GM04504 (cell line): ENCODE measurements around the gene OR14C36.
"Not testable (repeated sequence)": the region's sequence is repeated elsewhere in the genome, so short reads cannot be mapped to it uniquely, and the experiment has no call there.

Experiments
- DNase-seq: peaks from one replicate; pipeline ENCODE4 v3.0.0-alpha.2; 2012; ENCODE audit warnings: low read depth

Gene OR14C36, protein sequence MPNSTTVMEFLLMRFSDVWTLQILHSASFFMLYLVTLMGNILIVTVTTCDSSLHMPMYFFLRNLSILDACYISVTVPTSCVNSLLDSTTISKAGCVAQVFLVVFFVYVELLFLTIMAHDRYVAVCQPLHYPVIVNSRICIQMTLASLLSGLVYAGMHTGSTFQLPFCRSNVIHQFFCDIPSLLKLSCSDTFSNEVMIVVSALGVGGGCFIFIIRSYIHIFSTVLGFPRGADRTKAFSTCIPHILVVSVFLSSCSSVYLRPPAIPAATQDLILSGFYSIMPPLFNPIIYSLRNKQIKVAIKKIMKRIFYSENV

DNA sequence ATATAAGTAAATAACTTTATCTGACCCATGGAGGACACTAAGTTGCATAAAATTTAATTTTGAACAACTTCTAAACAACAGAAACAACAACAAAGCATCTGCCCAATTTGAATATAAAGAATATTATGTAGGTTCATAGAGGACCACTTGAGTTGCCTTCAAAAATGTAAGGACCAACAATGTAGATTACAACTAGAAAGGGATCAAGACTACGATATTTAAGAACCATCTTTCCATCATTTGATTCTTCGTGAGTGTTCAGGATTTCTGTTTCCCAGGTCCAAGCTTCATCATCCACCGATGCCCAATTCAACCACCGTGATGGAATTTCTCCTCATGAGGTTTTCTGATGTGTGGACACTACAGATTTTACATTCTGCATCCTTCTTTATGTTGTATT is at the start of gene OR14C36:
Gene OR14C36, plus strand, starts transcription at position 301 of the 400 bp plus-strand sequence. Its CDS starts 0 bp downstream, at position 301.
- no peak for DNase-seq

DNA sequence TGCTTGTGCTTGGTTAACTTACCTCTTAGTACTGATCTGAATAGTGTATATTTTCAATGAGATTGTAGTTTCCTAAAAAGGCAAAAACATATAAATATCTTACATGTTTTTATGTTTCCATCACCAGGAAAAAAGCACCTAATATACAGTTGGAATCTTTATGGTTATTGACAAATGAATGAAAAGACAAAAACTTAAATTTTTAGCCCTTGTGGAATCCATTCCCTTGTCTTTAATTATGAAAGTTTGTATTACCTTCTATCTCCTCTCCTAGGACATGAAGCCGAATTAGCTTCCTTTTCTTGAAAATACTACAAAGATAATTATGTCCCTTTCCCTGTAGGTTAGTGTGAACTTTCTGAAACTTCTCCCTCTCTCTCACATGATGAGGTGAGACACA is 45.3 kb upstream of the OR14C36 start, which contains the start of gene OR2T12:
Gene OR2T12, minus strand, starts transcription at position 101 of the 400 bp plus-strand sequence. CDS start 7,846 bp downstream, outside the sequence.
- DNase-seq = no peak

DNA sequence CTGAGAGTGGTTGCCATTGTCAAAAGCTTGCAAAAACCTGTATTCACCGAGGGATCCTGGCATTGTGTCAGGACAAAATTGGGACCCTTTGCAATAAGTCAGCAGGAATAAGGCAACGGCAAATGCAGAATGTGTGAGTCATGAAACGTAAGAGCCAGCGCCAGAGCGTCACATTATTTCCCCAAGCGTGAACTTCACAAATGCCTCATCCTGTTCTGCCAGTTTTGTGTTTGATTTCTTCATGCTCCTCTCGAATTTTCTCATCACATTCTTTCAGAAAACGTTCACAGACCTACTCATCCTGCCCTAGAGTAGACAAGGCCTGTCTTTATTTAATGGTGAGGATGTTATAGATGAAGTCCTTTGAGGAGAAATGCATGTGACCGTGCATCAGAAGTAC is 42.9 kb upstream of the OR14C36 start:
- DNase-seq = not testable (repeated sequence)

DNA sequence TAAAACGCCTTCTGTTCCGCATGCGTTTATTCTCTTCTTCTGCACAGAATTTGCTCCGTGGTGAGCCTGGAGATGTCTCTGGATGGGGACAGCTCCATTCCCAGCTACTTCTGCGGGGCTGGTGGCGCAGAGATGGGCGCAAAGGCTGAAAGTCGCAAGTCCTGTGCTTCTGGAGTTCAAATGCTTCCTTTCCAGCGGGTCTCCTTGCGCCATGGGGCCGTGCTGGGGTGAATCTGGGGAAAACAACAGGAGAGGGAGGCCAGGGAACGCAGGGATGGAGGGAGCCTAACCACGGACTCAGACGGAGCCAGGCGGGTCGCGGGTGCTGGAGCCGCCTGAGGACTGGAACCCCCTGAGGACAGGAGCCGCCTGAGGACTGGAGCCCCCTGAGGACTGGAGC is 42.5 kb upstream of the OR14C36 start:
- DNase-seq = no peak

DNA sequence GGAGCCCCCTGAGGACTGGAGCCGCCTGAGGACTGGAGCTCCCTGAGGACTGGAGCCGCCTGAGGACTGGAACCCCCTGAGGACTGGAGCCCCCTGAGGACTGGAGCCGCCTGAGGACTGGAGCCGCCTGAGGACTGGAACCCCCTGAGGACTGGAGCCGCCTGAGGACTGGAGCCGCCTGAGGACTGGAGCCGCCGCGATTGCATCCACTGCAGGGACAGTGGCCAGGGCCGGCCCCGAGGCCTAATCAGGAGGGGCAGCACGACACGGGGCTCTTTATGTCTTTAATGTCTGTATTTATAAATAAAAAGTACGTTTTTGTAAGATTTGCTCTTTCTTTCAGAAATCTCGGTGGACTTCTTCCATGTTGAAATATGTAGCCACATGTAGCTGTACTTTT is 41.8 kb upstream of the OR14C36 start:
- not testable (repeated sequence) for DNase-seq

DNA sequence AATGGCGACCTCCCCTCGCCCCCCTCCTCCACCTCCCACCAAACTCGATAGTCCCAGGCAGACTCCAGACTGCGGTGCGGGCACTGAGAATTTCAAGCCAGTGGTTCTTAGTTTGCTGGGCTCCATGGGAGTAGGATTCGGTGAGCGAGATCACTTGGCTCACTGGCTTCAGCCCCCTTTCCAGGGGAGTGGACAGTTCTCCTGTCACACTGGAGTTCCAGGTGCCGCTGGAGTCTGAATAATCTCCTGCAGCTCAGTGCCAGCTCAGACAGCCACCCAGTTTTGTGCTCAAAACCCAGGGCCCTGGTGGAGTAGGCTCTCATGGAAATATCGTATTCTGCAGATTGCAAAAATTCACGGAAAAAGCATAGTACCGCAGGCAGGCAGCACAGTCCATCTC is 31.8 kb upstream of the OR14C36 start:
- DNase-seq = no peak

DNA sequence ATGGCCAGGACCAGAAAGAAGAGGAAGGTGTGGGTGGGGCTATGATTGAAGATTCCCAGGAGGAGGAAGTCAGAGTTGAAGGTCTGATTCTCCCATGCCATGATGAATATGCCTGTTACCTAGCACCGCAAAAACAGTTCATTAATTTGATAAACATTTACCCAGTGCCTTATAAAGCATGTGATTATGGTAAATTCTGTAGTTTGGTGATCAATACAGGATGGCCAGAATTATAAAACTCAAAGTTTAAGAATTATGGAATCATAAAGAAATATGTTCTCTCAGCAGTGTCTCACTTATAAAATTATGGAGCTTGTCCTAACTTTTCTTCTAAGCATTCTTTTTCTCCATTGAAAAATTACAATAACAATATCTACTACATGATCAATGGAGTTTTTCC is 24.1 kb upstream of the OR14C36 start, which contains the start of gene OR2M7:
Gene OR2M7, minus strand, starts transcription at position 101 of the 400 bp plus-strand sequence. Its CDS starts 0 bp downstream, at position 101.
- no peak for DNase-seq

DNA sequence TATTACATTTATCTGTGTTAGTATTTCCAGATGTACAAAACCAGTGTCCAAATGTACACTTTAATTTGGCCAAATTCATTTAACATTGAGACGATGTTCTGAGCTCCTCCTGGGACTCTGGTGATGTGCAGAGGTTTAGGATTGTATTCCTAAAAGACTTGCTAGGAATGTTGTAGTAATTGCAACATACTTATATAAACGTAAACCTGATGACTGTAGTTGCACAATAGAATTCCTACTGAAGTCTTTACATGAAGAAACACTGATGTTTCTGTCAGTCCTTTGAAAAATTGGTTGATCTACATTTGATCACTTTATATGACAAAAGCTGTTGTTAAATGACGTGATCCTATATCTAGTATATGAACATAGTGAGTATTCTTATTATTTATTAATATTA is 5.1 kb upstream of the OR14C36 start:
- DNase-seq = no peak

DNA sequence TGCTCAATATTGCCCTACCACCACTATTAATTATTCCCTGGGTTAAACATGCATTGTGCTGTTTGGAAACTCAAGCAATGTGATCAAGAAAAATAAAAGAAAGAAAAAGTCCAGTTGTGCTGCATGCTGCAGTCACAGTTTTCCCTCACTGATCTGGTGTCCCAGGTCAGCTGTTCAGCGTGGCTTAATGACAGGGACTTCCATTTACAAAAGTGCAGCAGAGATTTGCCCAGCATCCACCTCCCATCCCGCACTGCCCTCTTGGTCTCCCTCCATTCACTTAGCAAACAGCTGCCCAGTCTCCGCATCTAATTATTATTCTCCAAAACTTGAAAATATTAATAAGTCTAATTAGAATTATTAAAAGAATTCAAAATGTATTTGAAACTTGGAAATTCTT is 10.8 kb downstream of the OR14C36 start:
- DNase-seq = no peak

DNA sequence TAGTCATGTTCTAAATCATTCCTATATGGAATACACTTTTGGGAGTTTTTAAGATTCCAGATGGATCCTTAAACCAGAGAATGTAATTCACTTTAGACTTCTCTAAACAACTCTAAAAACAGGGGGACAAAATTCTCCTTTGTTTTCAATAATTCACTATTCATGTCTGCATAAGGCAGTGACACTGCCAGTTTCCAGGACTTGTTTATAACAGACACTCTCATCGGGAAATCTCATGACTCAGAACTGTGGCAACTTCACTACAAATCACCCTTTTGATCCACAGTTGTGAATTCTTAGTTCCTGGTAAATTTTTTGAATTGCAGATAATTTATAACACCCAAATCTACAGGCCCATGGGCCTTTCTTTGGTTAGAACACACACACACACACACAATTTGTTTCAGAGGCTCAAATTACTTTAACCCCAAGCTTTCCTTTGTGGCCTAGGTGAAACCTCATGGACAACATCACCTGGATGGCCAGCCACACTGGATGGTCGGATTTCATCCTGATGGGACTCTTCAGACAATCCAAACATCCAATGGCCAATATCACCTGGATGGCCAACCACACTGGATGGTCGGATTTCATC is 12.6 kb downstream of the OR14C36 start, which contains the start of gene OR2T4:
Gene OR2T4, plus strand, starts transcription at position 545 of the 595 bp plus-strand sequence. Its CDS starts 0 bp downstream, at position 545.
- DNase-seq = no peak

DNA sequence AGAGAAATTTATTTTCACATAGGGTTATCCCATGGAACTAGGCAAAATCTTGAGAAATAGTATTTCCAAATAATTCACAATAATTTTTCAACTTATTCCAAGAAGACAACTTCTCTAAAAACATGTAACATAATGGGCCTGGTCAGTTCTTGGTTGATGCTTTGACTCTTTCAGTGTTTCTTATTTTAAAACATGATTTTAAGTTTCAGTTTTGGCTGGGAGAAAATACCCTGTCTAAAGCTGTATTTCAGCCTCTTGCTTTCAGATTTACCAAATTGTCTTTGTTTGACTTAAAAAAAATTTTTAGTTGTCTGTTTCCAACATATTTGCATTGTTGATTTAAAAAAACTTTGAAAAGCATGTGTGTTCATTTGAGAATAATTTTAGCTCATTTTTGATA is 18.0 kb downstream of the OR14C36 start:
- DNase-seq = no peak

DNA sequence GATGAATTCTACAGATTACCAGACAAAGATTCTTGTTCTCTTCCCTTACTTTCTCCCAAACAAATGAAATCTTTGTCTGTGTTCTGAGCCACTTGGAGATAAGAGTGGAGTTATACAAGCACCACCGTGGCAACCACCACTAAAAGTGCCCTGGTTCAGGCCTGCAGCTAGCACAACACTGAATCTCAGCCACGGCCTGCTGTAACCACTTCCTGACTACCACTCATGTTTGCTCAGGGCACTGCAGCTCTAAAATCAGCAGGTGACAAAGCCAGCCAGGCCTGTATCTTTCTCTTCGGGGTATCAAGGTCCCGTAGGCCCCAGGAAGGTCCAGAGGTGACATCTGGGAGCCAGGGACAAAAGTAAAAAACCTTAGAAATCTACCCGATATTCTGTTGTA is 23.8 kb downstream of the OR14C36 start:
- DNase-seq = no peak

DNA sequence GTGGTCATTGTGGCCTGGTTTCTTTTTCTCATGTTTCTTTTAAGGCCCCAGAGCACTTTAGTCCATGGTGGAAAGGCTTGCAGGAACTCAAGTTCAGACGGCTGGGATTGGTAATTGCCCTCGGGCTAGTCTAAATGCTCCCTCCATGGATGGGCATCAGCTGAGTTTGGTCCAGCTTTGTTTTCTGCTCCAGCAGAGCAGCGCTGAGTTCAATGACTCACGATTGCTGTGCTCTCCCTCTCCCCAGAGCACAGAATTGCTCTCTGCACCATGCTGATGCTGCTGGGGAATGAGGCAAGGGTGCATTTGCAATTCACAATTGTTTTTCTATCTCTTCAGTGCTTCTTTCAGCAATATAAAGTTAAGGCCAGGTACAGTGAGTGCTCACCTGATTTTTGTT is 25.2 kb downstream of the OR14C36 start:
- DNase-seq = no peak

DNA sequence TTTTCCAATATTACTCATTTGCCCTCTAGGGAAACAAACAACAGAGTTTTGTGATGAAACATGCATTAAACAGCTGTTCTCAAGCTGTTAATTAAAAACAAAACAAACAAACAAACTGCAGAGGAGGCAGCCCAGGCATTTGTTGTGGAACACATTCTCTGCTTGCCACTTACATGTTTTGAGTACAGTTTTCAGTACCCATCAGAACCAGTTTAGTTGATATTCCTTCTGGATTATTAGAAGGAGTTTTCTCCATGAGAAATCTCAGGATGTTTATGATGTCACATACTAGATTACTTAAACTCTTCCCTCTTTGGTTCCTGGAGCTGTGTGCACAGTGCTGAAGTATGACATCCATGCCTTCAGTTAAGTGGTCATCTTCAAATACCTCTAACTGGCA is 26.9 kb downstream of the OR14C36 start, which contains the start of gene OR2T6:
Gene OR2T6, plus strand, starts transcription at position 301 of the 400 bp plus-strand sequence. CDS start 11,863 bp downstream, outside the sequence.
- no peak for DNase-seq

DNA sequence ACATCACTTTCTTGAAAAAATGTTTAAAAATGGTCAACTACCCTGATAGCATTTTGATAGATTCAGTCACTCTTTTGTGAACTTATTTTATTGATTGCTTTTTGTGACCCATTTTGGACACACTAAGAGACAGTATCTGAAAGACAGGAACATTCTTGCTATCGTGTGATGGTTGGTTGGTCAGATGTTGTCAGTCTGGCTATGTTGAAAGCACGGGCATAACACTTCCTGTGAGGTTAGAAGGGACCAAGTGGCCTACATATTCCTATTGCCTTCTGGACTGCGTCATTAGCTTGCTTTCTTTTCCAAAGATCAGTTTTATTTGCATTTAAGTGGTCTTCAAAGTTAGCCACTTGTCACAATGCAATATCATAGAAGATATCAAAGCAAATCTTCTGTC is 28.3 kb downstream of the OR14C36 start:
- no peak for DNase-seq

DNA sequence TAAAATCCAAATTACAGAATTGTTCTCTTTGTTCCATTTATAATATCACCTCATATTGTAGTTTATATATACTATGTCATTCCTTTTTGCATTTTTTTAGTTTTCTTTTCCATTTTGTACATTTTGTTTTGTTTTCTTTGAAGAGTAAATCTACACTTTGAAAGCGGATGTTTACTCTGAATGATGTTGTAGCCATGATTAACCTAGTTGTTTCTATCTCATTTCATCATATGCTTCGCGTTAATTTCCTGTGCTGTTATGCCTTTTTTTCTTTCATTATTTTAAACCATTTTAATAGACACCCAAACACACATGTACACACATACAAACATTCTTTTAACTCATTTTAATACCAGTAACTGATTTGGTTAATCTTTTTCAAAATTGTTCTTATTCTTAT is 32.3 kb downstream of the OR14C36 start:
- DNase-seq = no peak

DNA sequence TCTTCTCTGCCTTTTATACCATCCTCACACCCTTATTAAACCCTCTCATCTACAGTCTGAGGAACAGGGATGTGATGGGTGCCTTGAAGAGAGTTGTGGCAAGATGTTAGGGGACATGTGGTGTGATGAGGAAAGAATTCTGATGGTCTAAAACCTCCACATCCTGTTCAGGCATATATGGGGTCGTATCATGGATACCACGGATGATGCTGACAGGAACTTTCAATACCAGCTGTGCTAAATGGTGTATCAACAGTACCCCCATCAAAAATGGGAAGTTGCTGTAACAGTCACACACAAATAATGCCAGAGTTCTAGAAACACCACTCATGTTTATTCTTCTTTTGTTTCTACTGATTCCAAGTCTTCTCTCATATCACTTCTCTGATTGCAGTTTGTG is 39.9 kb downstream of the OR14C36 start:
- DNase-seq = no peak

DNA sequence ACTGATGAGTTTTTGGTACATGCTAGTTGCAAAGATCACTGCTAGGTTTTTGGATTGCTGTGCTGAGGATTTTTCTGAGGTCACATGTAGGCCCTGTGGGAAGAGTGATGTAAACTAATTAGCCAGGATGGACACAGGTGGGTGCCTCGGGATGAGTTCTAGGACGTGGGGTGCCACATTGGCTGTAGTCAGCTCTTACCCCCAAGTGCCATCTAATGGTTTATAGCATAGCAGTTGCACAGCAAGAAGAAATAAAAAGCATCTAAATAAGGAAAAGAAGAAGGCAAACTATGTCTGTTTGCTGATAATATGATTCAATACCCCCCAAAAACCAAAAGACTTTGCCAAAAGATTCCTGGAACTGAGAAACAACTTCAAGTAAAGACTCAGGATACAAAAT is 44.5 kb downstream of the OR14C36 start:
- DNase-seq = no peak
